Liver (tissue), 9 donors: Measurements from ENCODE around the gene CCDC50. TPM values are rescaled to one million over a fixed set of nuclear protein-coding genes. Genes with fewer than 3 reads are reported as not detected.

Experiments
- DNase-seq: peaks from one replicate; pipeline ENCODE4 v3.0.0-alpha.2; 2017; ENCODE audit warnings: low spot score
- H3K27ac ChIP-seq, 2 donors: one replicate each; pipeline ENCODE4 v1.7.0; 2013; ENCODE audit warnings: inconsistent platforms in 2 of 2, low read length in 2 of 2, control low read depth in 1 of 2, low read depth in 1 of 2, mild to moderate bottlenecking in 1 of 2
- H3K27me3 ChIP-seq, 4 donors: one replicate each; pipeline versions ENCODE4 v1.6.1 to v1.7.0; 2013; ENCODE audit warnings: low read length in 3 of 4, inconsistent platforms in 1 of 4, mild to moderate bottlenecking in 1 of 4, moderate library complexity in 1 of 4; ENCODE audit not compliant: control insufficient read depth in 4 of 4, insufficient read depth in 4 of 4
- H3K36me3 ChIP-seq, 4 donors: one replicate each; pipeline versions ENCODE4 v1.6.1 to v1.7.0; 2013; ENCODE audit warnings: low read length in 3 of 4, mild to moderate bottlenecking in 3 of 4, low read depth in 1 of 4, moderate library complexity in 1 of 4; ENCODE audit not compliant: control insufficient read depth in 4 of 4, insufficient read depth in 3 of 4
- H3K4me1 ChIP-seq, 4 donors: one replicate each; pipeline versions ENCODE4 v1.6.1 to v1.7.0; 2013; ENCODE audit warnings: low read length in 3 of 4, mild to moderate bottlenecking in 3 of 4, moderate library complexity in 1 of 4; ENCODE audit not compliant: control insufficient read depth in 4 of 4, insufficient read depth in 4 of 4
- H3K4me3 ChIP-seq, 3 donors: one replicate each; pipeline versions ENCODE4 v1.6.1 to v1.7.0; 2013; ENCODE audit warnings: low read length in 3 of 3, control low read depth in 1 of 3, low read depth in 1 of 3, mild to moderate bottlenecking in 1 of 3
- H3K9ac ChIP-seq, 2 donors: one replicate each; pipeline ENCODE4 v1.7.0; 2013; ENCODE audit warnings: low read length in 2 of 2, mild to moderate bottlenecking in 2 of 2, moderate library complexity in 2 of 2, control low read depth in 1 of 2, low read depth in 1 of 2
- H3K9me3 ChIP-seq, 4 donors: one replicate each; pipeline versions ENCODE4 v1.6.1 to v1.7.0; 2013; ENCODE audit warnings: low read length in 3 of 4; ENCODE audit not compliant: control insufficient read depth in 4 of 4
- ATF3 ChIP-seq: IDR thresholded peaks from 2 replicates; pipeline ENCODE4 v1.6.1; 2016; ENCODE audit warnings: antibody characterized with exemption
- CTCF ChIP-seq: fragments of 150-350 bp; IDR thresholded peaks from 2 replicates; pipeline ENCODE4 v1.5.1; 2017; ENCODE audit warnings: improper control_type of control experiment, low read depth, low read length; ENCODE audit not compliant: missing input control
- EGR1 ChIP-seq, 2 donors: IDR thresholded peaks; 2 replicates each; pipeline ENCODE4 v1.6.1; 2016 to 2018; ENCODE audit warnings: antibody characterized with exemption in 2 of 2, low read depth in 2 of 2
- FOXA1 ChIP-seq: IDR thresholded peaks from 2 replicates; pipeline ENCODE4 v1.6.1; 2016; ENCODE audit warnings: antibody characterized with exemption
- FOXA2 ChIP-seq: IDR thresholded peaks from 2 replicates; pipeline ENCODE4 v1.6.1; 2016; ENCODE audit warnings: antibody characterized with exemption
- GABPA ChIP-seq, 2 donors: IDR thresholded peaks in 1 of 2; conservative IDR thresholded peaks in 1 of 2; 2 replicates each; pipeline ENCODE4 v1.6.1; 2016; ENCODE audit warnings: antibody characterized with exemption in 2 of 2, mild to moderate bottlenecking in 1 of 2, moderate library complexity in 1 of 2
- HNF4A ChIP-seq, 2 donors: conservative IDR thresholded peaks; 2 replicates each; pipeline ENCODE4 v1.6.1; 2016; ENCODE audit warnings: antibody characterized with exemption in 2 of 2, mild to moderate bottlenecking in 2 of 2
- HNF4G ChIP-seq: IDR thresholded peaks from 2 replicates; pipeline ENCODE4 v1.6.1; 2016; ENCODE audit warnings: antibody characterized with exemption
- MAX ChIP-seq: IDR thresholded peaks from 2 replicates; pipeline ENCODE4 v1.6.1; 2016; ENCODE audit warnings: antibody characterized with exemption
- NR2F2 ChIP-seq: IDR thresholded peaks from 2 replicates; pipeline ENCODE4 v1.6.1; 2016; ENCODE audit warnings: antibody characterized with exemption
- RAD21 ChIP-seq, 2 donors: IDR thresholded peaks; 2 replicates each; pipeline ENCODE4 v1.6.1; 2016; ENCODE audit warnings: antibody characterized with exemption in 2 of 2, mild to moderate bottlenecking in 2 of 2
- REST ChIP-seq: IDR thresholded peaks from 2 replicates; pipeline ENCODE4 v1.6.1; 2016; ENCODE audit warnings: antibody characterized with exemption, mild to moderate bottlenecking
- RXRA ChIP-seq, 2 donors: IDR thresholded peaks; 2 replicates each; pipeline ENCODE4 v1.6.1; 2017 to 2018; ENCODE audit warnings: antibody characterized with exemption in 2 of 2, mild to moderate bottlenecking in 1 of 2
- SP1 ChIP-seq: IDR thresholded peaks from 2 replicates; pipeline ENCODE4 v1.6.1; 2018; ENCODE audit warnings: antibody characterized with exemption, mild to moderate bottlenecking
- TAF1 ChIP-seq: conservative IDR thresholded peaks from 2 replicates; pipeline ENCODE4 v1.6.1; 2016; ENCODE audit warnings: antibody characterized with exemption, mild to moderate bottlenecking
- YY1 ChIP-seq: IDR thresholded peaks from 2 replicates; pipeline ENCODE4 v1.6.1; 2016; ENCODE audit warnings: antibody characterized with exemption, mild to moderate bottlenecking
- ZBTB33 ChIP-seq: IDR thresholded peaks from 2 replicates; pipeline ENCODE4 v1.6.1; 2016; ENCODE audit warnings: antibody characterized with exemption
- WGBS: extraction: QIAGEN DNeasy Blood & Tissue Kit; methylation state at CpG from one replicate; pipeline ENCODE4 v1.1.7; 2013; 5-methylcytosine and 5-hydroxymethylcytosine counted together
- polyA plus RNA-seq, 2 donors: library from polyadenylated mRNA; stranded (reverse) in 1 of 2; unstranded in 1 of 2; fragments of 200-250 nt in 1 of 2; fragments of >200 nt in 1 of 2; fragmentation: Nextera tagmentation in 1 of 2; extraction: Ambion mirVana in 1 of 2; gene quantifications; one replicate each; pipeline versions ENCODE4 v1.2.1 to v1.2.3, GENCODE V29; 2013 to 2015
- total RNA-seq, 2 donors: library from RNA; depleted of rRNA; stranded (reverse); fragments of >200 nt; gene quantifications; one replicate each; pipeline ENCODE4 v1.2.3, GENCODE V29; 2014
- donor health status: healthy.
- donor health status: healthy.
- donor health status: healthy.
- donor health status: healthy.
- donor health status: healthy.

The CCDC50 gene
- total and polyA plus RNA-seq, 4 donors: 15.4 to 69.0 (median 33.6) TPM

GRCh38 chr3:191313296-191313695 is 15.9 kb upstream of the CCDC50 start:
- 90% methylated on average over 2 of the region's 2 CpGs for WGBS
- no peak overlapping the region for H3K9ac ChIP-seq
- H3K27ac ChIP-seq: no peak overlapping the region
- no peaks in the 10 kb centered on the region for H3K36me3 ChIP-seq
- no peak for DNase-seq
- H3K4me3 ChIP-seq: no peak overlapping the region
- peaks cover 0 to 8% (median 4%) of the 10 kb centered on the region in 4 donors for H3K4me1 ChIP-seq
- H3K27me3 ChIP-seq: no peaks in the 10 kb centered on the region
- no peak for TF ChIP-seq NR2F2
- no peak for TF ChIP-seq EGR1 (IDR thresholded peaks at IDR 0.05; ENCODE audit: low read depth in 2 of 2)
- no peak for TF ChIP-seq FOXA2
- no peak for TF ChIP-seq FOXA1
- TF ChIP-seq ZBTB33: no peak
- no peak for TF ChIP-seq MAX
- no peak for TF ChIP-seq CTCF
- TF ChIP-seq HNF4G: no peak
- no peak for TF ChIP-seq SP1
- no peak for TF ChIP-seq GABPA (IDR thresholded peaks at IDR 0.05 in 1 of 2, conservative IDR thresholded peaks at IDR 0.05 in 1 of 2)
- no peak for TF ChIP-seq REST
- no peak for TF ChIP-seq RAD21 (IDR thresholded peaks at IDR 0.05)
- TF ChIP-seq ATF3: no peak
- TF ChIP-seq HNF4A (conservative IDR thresholded peaks at IDR 0.05): no peak
- no peak for TF ChIP-seq RXRA (IDR thresholded peaks at IDR 0.05)
- H3K9me3 ChIP-seq: no peaks in the 10 kb centered on the region

- no peak overlapping the region for H3K4me3 ChIP-seq
- peaks cover 0 to 8% (median 4%) of the 10 kb centered on the region in 4 donors for H3K4me1 ChIP-seq
- 74% methylated on average over 5 of the region's 5 CpGs for WGBS
- no peak overlapping the region for H3K9ac ChIP-seq
- H3K9me3 ChIP-seq: no peaks in the 10 kb centered on the region
- H3K27ac ChIP-seq: no peak overlapping the region
- no peak for DNase-seq
- no peaks in the 10 kb centered on the region for H3K36me3 ChIP-seq
- H3K27me3 ChIP-seq: no peaks in the 10 kb centered on the region
- no peak for TF ChIP-seq TAF1
- peak; percentile 48 for TF ChIP-seq HNF4G
- TF ChIP-seq GABPA (IDR thresholded peaks at IDR 0.05 in 1 of 2, conservative IDR thresholded peaks at IDR 0.05 in 1 of 2): no peak
- no peak for TF ChIP-seq NR2F2
- TF ChIP-seq REST: peak; percentile 44
- peak; percentile 43 for TF ChIP-seq YY1
- peak; percentile 88 to 89 for TF ChIP-seq HNF4A (conservative IDR thresholded peaks at IDR 0.05)
- peak; percentile 49 for TF ChIP-seq MAX
- TF ChIP-seq ATF3: no peak
- TF ChIP-seq RAD21 (IDR thresholded peaks at IDR 0.05): peak; percentile 35 to 39
- TF ChIP-seq RXRA (IDR thresholded peaks at IDR 0.05): peak; percentile 55 to 69
- TF ChIP-seq EGR1 (IDR thresholded peaks at IDR 0.05; ENCODE audit: low read depth in 2 of 2): no peak
Observed at GRCh38 chr3:191314109-191314728, 15.0 kb upstream of the CCDC50 start.
